ENCODE results near the gene MRTFB.

Gene MRTFB

DNA sequence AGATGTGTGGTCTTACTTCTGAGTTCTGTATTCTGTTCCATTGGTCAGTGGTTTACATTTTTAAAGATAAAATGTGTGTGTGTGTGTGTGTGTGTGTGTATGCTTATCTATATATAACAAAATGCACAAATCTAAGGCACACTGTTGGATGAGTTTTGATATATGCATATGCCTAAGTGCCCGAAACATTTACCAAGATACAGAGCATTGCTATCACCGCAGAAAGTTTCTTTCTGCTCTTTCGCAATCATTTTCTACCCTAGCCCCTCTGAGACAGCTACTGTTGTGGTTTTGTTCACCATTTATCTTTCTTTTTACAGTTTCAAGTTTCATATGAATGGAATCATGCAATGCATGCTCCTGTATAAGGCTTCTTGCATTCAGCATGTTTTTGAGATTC, 97.0 kb downstream of the MRTFB start:
- FAIRE-seq (no peak), DNase-seq (ENCODE audit: insufficient read length, low spot score) (no peak)
- TF ChIP-seq CTCF (IDR thresholded peaks at IDR 0.05; ENCODE audit: insufficient read depth, missing control alignments), result no peak

GRCh38 chr16:14172200-14172809, 101.2 kb downstream of the MRTFB start:
- TF ChIP-seq CTCF (IDR thresholded peaks at IDR 0.05; ENCODE audit: insufficient read depth, missing control alignments), result no peak
- FAIRE-seq, result no peak
- no peak for DNase-seq (ENCODE audit: insufficient read length, low spot score)

DNA sequence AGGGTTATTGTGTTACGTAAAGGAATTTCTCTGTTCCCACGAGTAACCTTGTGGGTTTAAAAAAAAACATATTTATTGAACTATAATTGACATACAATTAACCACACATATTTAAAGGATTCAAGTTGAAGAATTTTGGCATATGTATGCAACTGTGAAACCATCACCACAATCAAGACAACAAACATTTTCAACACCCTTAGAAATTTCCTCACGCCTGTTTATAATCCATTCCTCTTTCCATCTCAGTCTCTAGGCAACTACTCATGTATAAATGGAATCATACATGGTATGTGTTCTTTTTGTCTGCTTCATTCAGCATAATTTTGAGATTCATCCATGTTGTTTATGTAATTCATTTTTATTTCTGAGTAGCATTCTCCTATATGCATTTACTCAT, 104.0 kb downstream of the MRTFB start:
- FAIRE-seq (no peak), DNase-seq (ENCODE audit: insufficient read length, low spot score) (no peak)
- TF ChIP-seq CTCF (IDR thresholded peaks at IDR 0.05; ENCODE audit: insufficient read depth, missing control alignments), result no peak

DNA sequence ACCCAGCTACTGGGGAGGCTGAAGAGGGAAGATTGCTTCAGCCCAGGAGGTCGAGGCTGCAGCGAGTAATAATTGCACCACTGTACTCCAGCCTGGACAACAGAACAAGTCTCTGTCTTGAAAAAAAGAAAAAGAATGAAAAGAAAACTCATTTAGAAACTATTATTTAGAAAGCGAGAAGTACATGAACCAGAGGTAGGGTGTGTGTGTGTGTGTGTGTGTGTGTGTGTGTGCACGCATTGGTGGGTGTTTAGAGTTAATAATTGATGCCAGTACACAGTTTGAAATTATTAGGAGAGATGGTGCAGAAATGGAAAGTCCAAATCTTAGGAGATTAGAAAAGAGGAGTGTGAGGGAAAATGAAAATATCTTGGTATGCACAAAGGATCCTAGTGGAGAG, 106.6 kb downstream of the MRTFB start:
- FAIRE-seq (no peak), DNase-seq (ENCODE audit: insufficient read length, low spot score) (no peak)
- no peak for TF ChIP-seq CTCF (IDR thresholded peaks at IDR 0.05; ENCODE audit: insufficient read depth, missing control alignments)

- no peak for FAIRE-seq
- TF ChIP-seq CTCF (IDR thresholded peaks at IDR 0.05; ENCODE audit: insufficient read depth, missing control alignments), result no peak
- DNase-seq (ENCODE audit: insufficient read length, low spot score), result no peak
Observed at GRCh38 chr16:14179116-14179515, 108.0 kb downstream of the MRTFB start.

GRCh38 chr16:14180481-14180944, 109.4 kb downstream of the MRTFB start:
- TF ChIP-seq CTCF (IDR thresholded peaks at IDR 0.05; ENCODE audit: insufficient read depth, missing control alignments), result no peak
- DNase-seq (ENCODE audit: insufficient read length, low spot score), result no peak
- FAIRE-seq, result no peak

DNA sequence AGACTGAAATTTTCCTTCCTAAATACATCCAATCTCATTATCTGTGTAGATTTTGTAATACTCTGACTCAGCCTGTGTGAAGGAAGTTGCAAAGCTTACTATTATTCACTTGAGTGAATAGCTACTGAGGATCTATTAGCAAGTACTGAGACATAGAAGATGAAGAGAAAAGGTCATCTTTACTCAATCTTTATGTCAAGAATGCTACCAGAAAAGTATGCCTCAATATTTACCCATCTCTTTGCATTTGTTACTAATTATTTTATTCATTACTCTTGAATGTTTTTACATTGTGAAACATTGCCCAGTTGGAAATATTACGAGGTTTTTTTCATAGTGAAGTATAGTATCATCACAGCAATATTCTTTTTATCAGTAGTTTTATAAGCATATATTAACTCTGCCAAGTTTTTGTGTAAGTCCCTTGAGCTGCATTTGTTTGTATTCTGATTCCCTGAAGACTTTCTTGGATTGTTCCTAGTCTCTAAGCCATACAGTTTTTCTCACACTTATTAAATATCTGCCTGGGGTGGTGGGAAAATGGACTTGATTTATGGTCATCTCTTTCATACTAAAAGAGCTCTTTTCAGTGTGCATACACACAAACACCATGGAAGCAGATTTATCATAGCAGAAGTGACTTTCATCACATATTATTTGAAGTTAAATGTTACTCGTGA, 110.4 kb downstream of the MRTFB start:
- FAIRE-seq (no peak), DNase-seq (ENCODE audit: insufficient read length, low spot score) (no peak)
- TF ChIP-seq CTCF (IDR thresholded peaks at IDR 0.05; ENCODE audit: insufficient read depth, missing control alignments), result no peak

All from D721Med (cell line).